Smooth muscle cell (in vitro differentiated cells): Measurements from ENCODE around the gene MILR1. TPM values are rescaled to one million over a fixed set of nuclear protein-coding genes. Genes with fewer than 3 reads are reported as not detected.

Source experiments
- DNase-seq: peaks from one replicate; lab custom pipeline; 2025; ENCODE audit not compliant: unreplicated experiment; lab: John Stamatoyannopoulos, UW
- H2AFZ ChIP-seq: fragments of 200-600 bp; sonication (generic); 2 replicates; pipeline ENCODE4 v1.6.0; 2016; ENCODE audit warnings: antibody characterized with exemption, low read depth, mild to moderate bottlenecking
- H3F3A ChIP-seq: fragments of 200-600 bp; sonication (generic); 2 replicates; pipeline ENCODE4 v1.6.0; 2017; ENCODE audit warnings: antibody characterized with exemption, low read depth
- H3K27ac ChIP-seq: fragments of 200-600 bp; sonication (generic); 2 replicates; pipeline ENCODE4 v1.5.1; 2016; ENCODE audit warnings: low read depth, mild to moderate bottlenecking
- H3K27me3 ChIP-seq: fragments of 200-600 bp; sonication (generic); 2 replicates; pipeline ENCODE4 v1.6.1; 2016; ENCODE audit warnings: low read depth, mild to moderate bottlenecking
- H3K36me3 ChIP-seq: fragments of 200-600 bp; sonication (generic); 2 replicates; pipeline ENCODE4 v1.5.1; 2016; ENCODE audit warnings: low read depth
- H3K4me1 ChIP-seq: fragments of 200-600 bp; sonication (generic); 2 replicates; pipeline ENCODE4 v1.5.1; 2016; ENCODE audit warnings: low read depth
- H3K4me2 ChIP-seq: fragments of 200-600 bp; sonication (generic); 2 replicates; pipeline ENCODE4 v1.6.0; 2016; ENCODE audit warnings: mild to moderate bottlenecking
- H3K4me3 ChIP-seq: fragments of 200-600 bp; sonication (generic); 2 replicates; pipeline ENCODE4 v1.5.1; 2016; ENCODE audit warnings: mild to moderate bottlenecking
- H3K79me2 ChIP-seq: fragments of 200-600 bp; sonication (generic); 2 replicates; pipeline ENCODE4 v1.6.0; 2016; ENCODE audit warnings: low read depth, mild to moderate bottlenecking
- H3K9ac ChIP-seq: fragments of 200-600 bp; sonication (generic); 2 replicates; pipeline ENCODE4 v1.6.0; 2016; ENCODE audit warnings: low read depth
- H3K9me3 ChIP-seq: fragments of 200-600 bp; sonication (generic); replicated peaks from 2 replicates; pipeline ENCODE4 v1.5.1; 2016; ENCODE audit warnings: low read depth
- H4K20me1 ChIP-seq: fragments of 200-600 bp; sonication (generic); 2 replicates; pipeline ENCODE4 v1.6.0; 2016; ENCODE audit warnings: low read depth
- CTCF ChIP-seq: fragments of 200-600 bp; sonication (generic); IDR thresholded peaks from 2 replicates; pipeline ENCODE4 v1.5.1; 2017; ENCODE audit warnings: borderline replicate concordance, mild to moderate bottlenecking, antibody characterized with exemption; ENCODE audit not compliant: insufficient read depth, poor library complexity, severe bottlenecking
- WGBS: methylation state at CpG from one replicate; pipeline ENCODE4 v1.1.7; 2016; ENCODE audit warnings: low lambda C conversion rate; 5-methylcytosine and 5-hydroxymethylcytosine counted together
- polyA plus RNA-seq: library from polyadenylated mRNA; unstranded; fragments of >200 nt; fragmentation: Nextera tagmentation; extraction: Ambion mirVana; gene quantifications from 2 replicates; pipeline ENCODE4 v1.2.1, GENCODE V29; 2016
- total RNA-seq: library from RNA; depleted of rRNA; stranded (reverse); fragments of >200 nt; gene quantifications from 2 replicates; pipeline ENCODE4 v1.2.3, GENCODE V29; 2014

Gene MILR1
- total and polyA plus RNA-seq, 2 experiments from 2014 or later = not detected

- H4K20me1 ChIP-seq = no peaks in the 10 kb centered on the region
- H3K4me3 ChIP-seq = no peak overlapping the region
- no peaks in the 10 kb centered on the region for H3K9me3 ChIP-seq
- no peak overlapping the region for H3K4me2 ChIP-seq
- H3K27me3 ChIP-seq = no peaks in the 10 kb centered on the region
- no peaks in the 10 kb centered on the region for H3K79me2 ChIP-seq
- no peak for DNase-seq
- WGBS = 92% methylated on average over 2 of the region's 2 CpGs
- H3K36me3 ChIP-seq = no peaks in the 10 kb centered on the region
- H3F3A ChIP-seq = no peaks in the 10 kb centered on the region
- no peak for TF ChIP-seq CTCF
- no peak overlapping the region for H2AFZ ChIP-seq
- no peaks in the 10 kb centered on the region for H3K4me1 ChIP-seq
- H3K27ac ChIP-seq = no peak overlapping the region
- no peak overlapping the region for H3K9ac ChIP-seq
Observed at GRCh38 chr17:64439956-64440355, 9.0 kb upstream of the MILR1 start.

GRCh38 chr17:64441772-64442540, 7.0 kb upstream of the MILR1 start:
- H3K27ac ChIP-seq = peak overlapping the region; percentile 18

GRCh38 chr17:64442541-64442971, 6.4 kb upstream of the MILR1 start:
- Histone ChIP-seq H2AFZ (no peak overlapping the region), H3K36me3 (no peaks in the 10 kb centered on the region), H3K27ac (peak overlapping the region; percentile 18), H3K4me2 (no peak overlapping the region), H3K79me2 (no peaks in the 10 kb centered on the region), H3K9ac (no peak overlapping the region), H3K9me3 (no peaks in the 10 kb centered on the region), H4K20me1 (no peaks in the 10 kb centered on the region), H3K4me1 (no peaks in the 10 kb centered on the region), H3K27me3 (no peaks in the 10 kb centered on the region), H3F3A (no peaks in the 10 kb centered on the region), H3K4me3 (no peak overlapping the region)
- WGBS = 79% methylated on average over 3 of the region's 3 CpGs
- no peak for DNase-seq
- no peak for TF ChIP-seq CTCF

More at GRCh38 chr17:64441772-64442540, 7.0 kb upstream of the MILR1 start:
- no peak for TF ChIP-seq CTCF
- H4K20me1 ChIP-seq = no peaks in the 10 kb centered on the region
- 61% methylated on average over 10 of the region's 10 CpGs for WGBS
- no peak overlapping the region for H3K4me2 ChIP-seq
- H3F3A ChIP-seq = no peaks in the 10 kb centered on the region
- DNase-seq = no peak
- H3K79me2 ChIP-seq = no peaks in the 10 kb centered on the region
- H3K9ac ChIP-seq = no peak overlapping the region
- H2AFZ ChIP-seq = no peak overlapping the region
- H3K36me3 ChIP-seq = no peaks in the 10 kb centered on the region
- no peaks in the 10 kb centered on the region for H3K27me3 ChIP-seq
- no peaks in the 10 kb centered on the region for H3K9me3 ChIP-seq
- no peak overlapping the region for H3K4me3 ChIP-seq
- H3K4me1 ChIP-seq = no peaks in the 10 kb centered on the region
